SK-N-MC (cell line): ENCODE data around the gene IAPP.
"Not testable (repeated sequence)": the region's sequence is repeated elsewhere in the genome, so short reads cannot be mapped to it uniquely, and the experiment has no call there.

Experiments
- EZH2 ChIP-seq: fragments of 200-600 bp; sonication (generic); IDR thresholded peaks from one replicate; pipeline ENCODE4 v1.6.1; 2017; ENCODE audit warnings: antibody characterized with exemption
- FOXP2 ChIP-seq: optimal IDR thresholded peaks from 2 replicates; pipeline ENCODE3; 2011; ENCODE audit warnings: mild to moderate bottlenecking, moderate library complexity; ENCODE audit not compliant: insufficient read depth; ENCODE audit errors: extremely low read length, control extremely low read depth
- POLR2AphosphoS5 ChIP-seq: IDR thresholded peaks from 2 replicates; pipeline ENCODE4 v1.6.1; 2012; ENCODE audit warnings: mild to moderate bottlenecking, low read depth, low read length, borderline replicate concordance

DNA sequence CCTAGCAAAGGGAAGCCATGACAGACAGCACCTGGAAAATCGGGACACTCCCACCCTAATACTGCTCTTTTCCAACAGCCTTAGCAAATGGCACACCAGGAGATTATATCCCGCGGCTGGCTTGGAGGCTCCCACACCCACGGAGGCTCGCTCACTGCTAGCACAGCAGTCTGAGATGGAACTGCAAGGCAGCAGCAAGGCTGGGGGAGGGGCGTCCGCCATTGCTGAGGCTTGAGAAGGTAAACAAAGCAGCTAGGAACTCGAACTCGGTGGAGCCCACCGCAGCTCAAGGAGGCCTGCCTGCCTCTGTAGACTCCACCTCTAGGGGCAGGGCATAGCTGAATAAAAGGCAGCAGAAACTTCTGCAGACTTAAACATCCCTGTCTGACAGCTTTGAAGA, 12.1 kb upstream of the IAPP start:
- not testable (repeated sequence) for TF ChIP-seq POLR2AphosphoS5, EZH2, FOXP2
